Testis (tissue), 3 donors: Measurements from ENCODE around the gene IRX2. TPM values are rescaled to one million over a fixed set of nuclear protein-coding genes. Genes with fewer than 3 reads are reported as not detected.

ENCODE experiments used
- DNase-seq: peaks from one replicate; pipeline ENCODE4 v3.0.0-alpha.2; 2019
- H3K27ac ChIP-seq, 2 donors: fragments of 200-600 bp; sonication (generic); one replicate each; pipeline ENCODE4 v1.5.1; 2019
- H3K27me3 ChIP-seq: fragments of 200-600 bp; sonication (generic); one replicate; pipeline ENCODE4 v1.5.1; 2019
- H3K36me3 ChIP-seq: fragments of 200-600 bp; sonication (generic); one replicate; pipeline ENCODE4 v1.5.1; 2017; ENCODE audit warnings: low read depth; ENCODE audit errors: missing control alignments
- H3K4me1 ChIP-seq: fragments of 200-600 bp; sonication (generic); one replicate; pipeline ENCODE4 v1.5.1; 2019
- H3K4me3 ChIP-seq, 2 donors: fragments of 200-600 bp; sonication (generic); one replicate each; pipeline ENCODE4 v1.5.1; 2017 to 2019
- H3K9me3 ChIP-seq: fragments of 200-600 bp; sonication (generic); one replicate; pipeline ENCODE4 v1.5.1; 2017
- POLR2A ChIP-seq: fragments of 450-650 bp; IDR thresholded peaks from one replicate; pipeline ENCODE4 v1.6.1; 2017; ENCODE audit warnings: antibody characterized with exemption, mild to moderate bottlenecking, moderate library complexity
- WGBS, 2 donors: methylation state at CpG; one replicate each; pipeline ENCODE4 v1.1.5; 2018; 5-methylcytosine and 5-hydroxymethylcytosine counted together
- intact Hi-C: fragments of 100-400 bp; cut with DNase I; formaldehyde crosslinking; loops from one replicate; pipeline ENCODE4 v1.15.1; 2023; ENCODE audit warnings: low total_unique reads
- polyA plus RNA-seq: library from polyadenylated mRNA; stranded (reverse); fragments of 350-450 nt; fragmentation: Illumina TruSeq; extraction: RNeasy Lipid Tissue Mini Kit (QIAGEN cat#74804); gene quantifications from one replicate; pipeline ENCODE4 v1.2.3, GENCODE V29; 2014; ENCODE audit warnings: low read depth, low replicate concordance; ENCODE audit not compliant: insufficient read depth
- total RNA-seq, 2 donors: library from RNA; depleted of rRNA; stranded (reverse); fragments of >200 nt; gene quantifications; one replicate each; pipeline ENCODE4 v1.2.3, GENCODE V29; 2016
- TF ChIP-seq, protein P1 (sequence below), 3 experiments: fragments of 450-650 bp in 2 of 3; fragments of 200-600 bp in 1 of 3; sonication (generic) in 1 of 3; IDR thresholded peaks; one replicate each; pipeline ENCODE4 v1.5.1; 2016 to 2019; ENCODE audit warnings: antibody characterized with exemption in 3 of 3, mild to moderate bottlenecking in 2 of 3, moderate library complexity in 1 of 3

The IRX2 gene
- total and polyA plus RNA-seq, 3 donors from 2014 or later: 2.8 to 15.1 (median 9.1) TPM

DNA sequence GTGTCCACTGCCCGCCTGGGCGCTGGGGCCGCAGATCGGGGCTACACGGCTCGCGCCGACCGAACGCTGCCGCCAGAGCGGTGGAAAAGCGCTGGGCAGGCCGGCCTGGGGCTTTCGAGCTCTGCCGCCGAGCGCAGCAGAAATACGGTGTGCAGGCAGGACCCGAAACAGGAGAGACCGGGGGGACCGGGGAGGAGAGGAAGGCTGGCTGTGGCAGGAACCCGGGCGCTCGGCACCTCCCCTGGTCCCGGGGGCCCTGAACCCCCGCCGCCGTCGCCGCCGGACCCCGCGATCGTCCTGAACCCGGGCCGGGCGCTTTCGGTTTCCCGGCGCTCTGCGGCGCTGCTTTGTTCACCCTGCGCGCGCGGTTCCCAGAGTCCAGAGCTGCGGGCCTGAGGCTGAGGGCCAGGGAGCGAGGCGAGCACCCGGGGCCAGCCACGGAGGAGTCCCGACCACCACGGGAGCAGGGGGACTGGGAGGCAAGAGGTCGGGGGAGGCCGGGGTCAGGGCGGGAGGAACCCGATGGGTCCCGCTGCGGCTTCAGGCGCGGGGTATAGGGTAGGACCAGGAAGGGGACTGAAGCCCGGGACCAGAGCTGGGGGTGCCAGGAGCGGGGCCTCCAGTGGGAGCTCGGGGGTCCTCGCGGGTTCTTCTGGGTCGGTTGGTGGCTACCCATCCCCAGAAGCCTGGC lies 12.0 kb downstream of the IRX2 start:
- 1 to 2% methylated on average over 16 to 58 of the region's 68 CpGs for WGBS, 2 donors
- Histone ChIP-seq H3K4me3 (peak overlapping the region; percentile 9 to 52), H3K4me1 (no peaks in the 10 kb centered on the region), H3K27ac (no peak overlapping the region), H3K9me3 (no peaks in the 10 kb centered on the region), H3K36me3 (no peaks in the 10 kb centered on the region), H3K27me3 (no peaks in the 10 kb centered on the region)
- no peak for TF ChIP-seq POLR2A
- TF ChIP-seq, protein P1, sequence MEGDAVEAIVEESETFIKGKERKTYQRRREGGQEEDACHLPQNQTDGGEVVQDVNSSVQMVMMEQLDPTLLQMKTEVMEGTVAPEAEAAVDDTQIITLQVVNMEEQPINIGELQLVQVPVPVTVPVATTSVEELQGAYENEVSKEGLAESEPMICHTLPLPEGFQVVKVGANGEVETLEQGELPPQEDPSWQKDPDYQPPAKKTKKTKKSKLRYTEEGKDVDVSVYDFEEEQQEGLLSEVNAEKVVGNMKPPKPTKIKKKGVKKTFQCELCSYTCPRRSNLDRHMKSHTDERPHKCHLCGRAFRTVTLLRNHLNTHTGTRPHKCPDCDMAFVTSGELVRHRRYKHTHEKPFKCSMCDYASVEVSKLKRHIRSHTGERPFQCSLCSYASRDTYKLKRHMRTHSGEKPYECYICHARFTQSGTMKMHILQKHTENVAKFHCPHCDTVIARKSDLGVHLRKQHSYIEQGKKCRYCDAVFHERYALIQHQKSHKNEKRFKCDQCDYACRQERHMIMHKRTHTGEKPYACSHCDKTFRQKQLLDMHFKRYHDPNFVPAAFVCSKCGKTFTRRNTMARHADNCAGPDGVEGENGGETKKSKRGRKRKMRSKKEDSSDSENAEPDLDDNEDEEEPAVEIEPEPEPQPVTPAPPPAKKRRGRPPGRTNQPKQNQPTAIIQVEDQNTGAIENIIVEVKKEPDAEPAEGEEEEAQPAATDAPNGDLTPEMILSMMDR (IDR thresholded peaks at IDR 0.05): no peak
- intact Hi-C loops: no loop called here
- no peak for DNase-seq

DNA sequence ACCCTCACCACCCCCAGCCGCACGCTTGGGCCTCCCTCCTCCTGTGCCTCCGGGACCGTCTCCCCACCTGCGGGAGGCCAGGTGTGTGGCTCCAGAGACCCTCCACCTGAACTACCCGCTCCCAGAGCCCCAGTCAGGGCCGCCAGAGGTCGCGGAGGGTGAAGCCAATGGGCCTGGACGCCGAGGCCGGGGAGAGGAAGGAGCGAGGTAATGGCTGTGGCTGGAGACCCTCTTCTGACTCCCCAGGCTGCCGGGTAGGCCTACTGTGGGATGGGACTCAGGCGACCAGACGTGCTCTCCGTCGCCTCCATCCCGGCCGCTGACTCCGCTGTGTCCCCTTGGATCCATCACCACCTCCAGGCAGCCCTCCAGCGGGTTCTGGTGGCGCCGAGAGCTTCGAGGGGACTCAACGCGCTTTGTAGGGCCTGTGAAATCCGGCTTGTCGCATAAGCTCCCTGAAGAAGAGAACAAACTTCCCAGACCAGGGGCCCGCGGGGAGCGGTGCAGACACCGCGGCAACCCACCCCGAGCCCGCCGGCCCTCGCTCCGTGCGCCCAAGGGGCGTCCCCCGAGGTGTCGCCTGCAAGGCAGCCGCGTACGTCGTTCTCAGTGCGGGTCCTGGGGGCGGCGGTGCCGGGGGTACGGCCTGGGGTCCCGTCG lies 12.6 kb downstream of the IRX2 start:
- no peak for DNase-seq
- no peak for TF ChIP-seq POLR2A
- TF ChIP-seq, protein P1 (IDR thresholded peaks at IDR 0.05): no peak
- no peaks in the 10 kb centered on the region for H3K36me3 ChIP-seq
- H3K27me3 ChIP-seq: no peaks in the 10 kb centered on the region
- WGBS, 2 donors: 0 to 8% methylated on average over 8 to 36 of the region's 54 CpGs
- H3K9me3 ChIP-seq: no peaks in the 10 kb centered on the region
- H3K4me3 ChIP-seq: peak overlapping the region; percentile 9 to 52
- intact Hi-C loops: no loop called here
- H3K27ac ChIP-seq: no peak overlapping the region
- no peaks in the 10 kb centered on the region for H3K4me1 ChIP-seq

DNA sequence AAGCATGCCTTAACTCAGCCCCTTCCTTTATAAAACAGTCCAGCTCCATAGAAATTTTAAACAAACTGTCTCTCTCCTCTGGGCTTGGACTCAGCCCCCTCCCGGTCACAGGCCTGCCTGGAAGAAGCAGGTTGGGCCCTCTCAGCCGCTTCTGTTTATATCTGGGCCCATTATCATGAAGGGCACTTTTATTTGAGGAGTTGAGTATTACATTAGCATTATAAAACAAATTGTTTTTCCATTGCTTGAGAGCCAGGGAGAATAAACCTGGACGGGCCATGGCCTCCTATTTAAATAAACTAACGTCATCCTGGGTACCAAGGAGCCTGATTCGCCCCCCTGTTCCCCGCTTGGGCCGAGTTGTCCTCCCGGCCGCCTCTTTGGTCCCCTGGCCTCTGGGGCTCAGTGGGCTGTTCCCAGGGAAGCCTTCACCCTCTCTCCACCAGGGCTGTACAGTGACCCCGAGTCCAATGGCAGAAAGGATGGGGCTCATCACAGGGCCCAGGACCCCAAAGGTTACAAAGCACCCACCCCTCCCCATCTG lies 13.2 kb downstream of the IRX2 start:
- WGBS, 2 donors: 22 to 33% methylated on average over 2 to 10 of the region's 10 CpGs
- H3K9me3 ChIP-seq: no peaks in the 10 kb centered on the region
- no peak overlapping the region for H3K4me3 ChIP-seq
- H3K4me1 ChIP-seq: no peaks in the 10 kb centered on the region
- H3K27me3 ChIP-seq: no peaks in the 10 kb centered on the region
- TF ChIP-seq POLR2A: no peak
- no peak overlapping the region for H3K27ac ChIP-seq
- DNase-seq: no peak
- intact Hi-C loops: no loop called here
- H3K36me3 ChIP-seq: no peaks in the 10 kb centered on the region

DNA sequence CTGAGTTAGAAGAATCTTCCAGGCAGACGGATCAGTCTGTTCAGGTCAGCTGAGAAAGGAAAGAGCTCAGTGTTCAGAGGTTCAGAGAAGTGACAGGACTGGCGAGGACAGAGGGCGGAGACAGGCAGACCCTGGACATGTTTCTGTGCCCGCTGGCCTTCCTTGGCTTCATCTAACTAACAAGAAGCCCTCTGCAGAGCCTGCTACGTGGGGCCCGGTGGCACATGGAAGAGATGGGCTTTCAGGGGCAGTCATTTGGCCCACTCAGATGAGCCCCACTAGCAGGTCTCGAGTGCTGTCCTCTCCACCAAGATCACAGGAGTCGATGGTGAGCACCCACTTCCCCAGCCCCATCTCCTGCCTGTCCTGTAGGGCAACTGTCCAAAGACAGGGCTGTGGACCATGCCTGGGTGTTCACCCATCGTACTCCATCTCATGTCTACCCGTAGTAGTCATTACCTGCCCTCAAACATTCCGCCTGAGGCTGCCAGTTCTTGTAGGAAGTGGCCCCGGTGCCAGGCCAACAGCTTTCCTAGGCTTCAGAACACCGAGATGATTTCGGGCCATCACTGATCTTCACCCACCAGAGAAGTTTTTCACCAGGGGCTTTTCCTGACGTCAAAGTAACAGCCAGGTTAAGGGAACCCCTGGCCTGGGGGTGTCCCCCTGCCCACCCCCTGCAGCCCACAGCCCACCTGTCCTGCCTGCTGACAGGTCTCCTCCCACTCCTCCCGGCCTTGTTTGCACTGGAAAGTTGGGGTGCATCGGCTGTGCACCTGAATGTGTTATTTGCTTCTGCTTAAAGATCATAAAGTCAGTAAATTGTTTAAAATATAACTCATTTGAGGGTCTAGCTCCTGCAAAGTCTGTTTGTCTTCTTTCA lies 14.0 kb downstream of the IRX2 start:
- no peak for TF ChIP-seq POLR2A
- TF ChIP-seq, protein P1 (IDR thresholded peaks at IDR 0.05): no peak
- Histone ChIP-seq H3K9me3 (no peaks in the 10 kb centered on the region), H3K27me3 (no peaks in the 10 kb centered on the region), H3K36me3 (no peaks in the 10 kb centered on the region), H3K27ac (no peak overlapping the region), H3K4me3 (no peak overlapping the region), H3K4me1 (no peaks in the 10 kb centered on the region)
- DNase-seq: no peak
- intact Hi-C loops: no loop called here
- WGBS, 2 donors: 77 to 81% methylated on average over 15 to 17 of the region's 17 CpGs

DNA sequence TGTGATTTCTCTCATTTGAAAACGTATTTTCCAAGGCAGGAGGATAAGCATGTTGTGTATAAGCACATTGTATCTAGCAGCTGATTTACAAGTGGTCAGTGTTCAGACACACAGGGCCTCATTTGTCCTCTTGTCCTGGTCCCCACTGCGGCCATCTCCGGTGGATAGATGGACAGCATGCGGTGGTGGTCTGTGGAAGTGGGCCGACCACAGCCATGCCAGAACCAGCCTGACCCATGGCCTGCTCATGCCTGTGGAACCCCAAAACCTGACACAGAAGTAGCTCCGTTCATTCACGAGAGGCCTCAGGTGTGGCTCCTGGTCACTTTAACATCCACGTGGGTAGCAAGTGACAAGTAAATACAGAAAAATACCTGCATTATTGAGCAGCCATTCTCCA lies 14.6 kb downstream of the IRX2 start:
- Histone ChIP-seq H3K9me3 (no peaks in the 10 kb centered on the region), H3K4me1 (no peaks in the 10 kb centered on the region), H3K27ac (no peak overlapping the region), H3K36me3 (no peaks in the 10 kb centered on the region), H3K27me3 (no peaks in the 10 kb centered on the region), H3K4me3 (no peak overlapping the region)
- WGBS, 2 donors: 91 to 93% methylated on average over 4 to 8 of the region's 8 CpGs
- TF ChIP-seq, protein P1 (IDR thresholded peaks at IDR 0.05): no peak
- TF ChIP-seq POLR2A: no peak
- no peak for DNase-seq
- intact Hi-C loops: no loop called here
